Esophagus squamous epithelium (tissue), 5 donors: ENCODE results near the gene SLC10A3. TPM values are rescaled to one million over a fixed set of nuclear protein-coding genes. Genes with fewer than 3 reads are reported as not detected.

Experiments used
- DNase-seq: peaks from one replicate; lab custom pipeline; 2025; lab: John Stamatoyannopoulos, UW
- H3K27ac ChIP-seq, 4 donors: fragments of 200-600 bp; sonication (generic); one replicate each; pipeline ENCODE4 v1.5.1; 2016 to 2019; ENCODE audit warnings: mild to moderate bottlenecking in 1 of 4
- H3K27me3 ChIP-seq, 4 donors: fragments of 200-600 bp; sonication (generic); 1 replicate in 3 of 4; 2 replicates in 1 of 4; pipeline versions ENCODE4 v1.5.1 to v1.6.0; 2017 to 2021; ENCODE audit warnings: antibody characterized with exemption in 1 of 4
- H3K36me3 ChIP-seq, 3 donors: fragments of 200-600 bp; sonication (generic); one replicate each; pipeline ENCODE4 v1.5.1; 2016 to 2019
- H3K4me1 ChIP-seq, 3 donors: fragments of 200-600 bp; sonication (generic); one replicate each; pipeline ENCODE4 v1.5.1; 2017 to 2019
- H3K4me3 ChIP-seq, 4 donors: fragments of 200-600 bp; sonication (generic); 1 replicate in 3 of 4; 2 replicates in 1 of 4; pipeline ENCODE4 v1.5.1; 2016 to 2019; ENCODE audit warnings: mild to moderate bottlenecking in 2 of 4, moderate library complexity in 1 of 4
- H3K9me3 ChIP-seq, 3 donors: fragments of 200-600 bp; sonication (generic); one replicate each; pipeline ENCODE4 v1.5.1; 2016 to 2019
- CTCF ChIP-seq, 6 experiments: fragments of 450-650 bp in 4 of 6; fragments of 200-600 bp in 2 of 6; sonication (generic) in 2 of 6; IDR thresholded peaks; one replicate each; pipeline ENCODE4 v1.5.1; 2016 to 2019; ENCODE audit warnings: antibody characterized with exemption in 6 of 6, mild to moderate bottlenecking in 4 of 6, moderate library complexity in 4 of 6
- POLR2A ChIP-seq, 4 donors: fragments of 450-650 bp; IDR thresholded peaks; one replicate each; pipeline ENCODE4 v1.6.1; 2017; ENCODE audit warnings: antibody characterized with exemption in 4 of 4, mild to moderate bottlenecking in 4 of 4, moderate library complexity in 3 of 4
- WGBS, 2 donors: methylation state at CpG; one replicate each; pipeline ENCODE4 v1.1.5; 2018; 5-methylcytosine and 5-hydroxymethylcytosine counted together
- intact Hi-C: fragments of 100-400 bp; cut with DNase I; formaldehyde crosslinking; loops from one replicate; pipeline ENCODE4 v1.15.0; 2022
- total RNA-seq, 4 donors: library from RNA; depleted of rRNA; stranded (reverse); fragments of >200 nt; gene quantifications; one replicate each; pipeline ENCODE4 v1.1.0, GENCODE V29; 2016
- donor health status: DM: yes; HTN: yes; CAD: no.

Gene SLC10A3
- total RNA-seq, 4 donors from 2014 or later: 26.1 to 38.5 (median 29.5) TPM

GRCh38 chrX:154458116-154458953, 32.1 kb downstream of the SLC10A3 start, which contains the start of gene PLXNA3:
Gene PLXNA3 (plus strand): TSS chrX:154458281. CDS start chrX:154460184, 1,903 bp downstream.
- Histone ChIP-seq H3K36me3 (peaks cover 0 to 6% (median 0%) of the 10 kb centered on the region in 3 donors), H3K27ac (peak within 1 kb of the TSS; percentile 58 to 85 (median 80)), H3K4me1 (peaks cover 5 to 31% (median 7%) of the 10 kb centered on the region in 3 donors), H3K27me3 (no peaks in the 10 kb centered on the region), H3K9me3 (no peaks in the 10 kb centered on the region), H3K4me3 (peak within 1 kb of the TSS; percentile 48 to 74 (median 56))
- no peak for DNase-seq
- intact Hi-C loops: no loop called here
- WGBS, 2 donors: 32% methylated on average over 4 of the region's 88 CpGs; no CpG with 5 or more reads in 1 of the 2 donors
- TF ChIP-seq CTCF (IDR thresholded peaks at IDR 0.05) (no peak), POLR2A (IDR thresholded peaks at IDR 0.05) (peak in 2 of 4 donors; percentile 51 to 62)

GRCh38 chrX:154457491-154458115, 32.8 kb downstream of the SLC10A3 start:
- WGBS, 2 donors: 0 to 47% methylated on average over 1 to 15 of the region's 65 CpGs
- Histone ChIP-seq H3K27ac (peak overlapping the region; percentile 38 to 85 (median 80)), H3K36me3 (no peaks in the 10 kb centered on the region), H3K4me1 (peaks cover 5 to 31% (median 7%) of the 10 kb centered on the region in 3 donors), H3K27me3 (no peaks in the 10 kb centered on the region), H3K4me3 (peak overlapping the region; percentile 48 to 74 (median 56)), H3K9me3 (no peaks in the 10 kb centered on the region)
- intact Hi-C loops: no loop called here
- TF ChIP-seq POLR2A (IDR thresholded peaks at IDR 0.05) (no peak), CTCF (IDR thresholded peaks at IDR 0.05) (no peak)
- no peak for DNase-seq

GRCh38 chrX:154452823-154453222, 37.6 kb downstream of the SLC10A3 start:
- Histone ChIP-seq H3K27me3 (no peaks in the 10 kb centered on the region), H3K4me3 (no peak overlapping the region), H3K9me3 (no peaks in the 10 kb centered on the region), H3K27ac (no peak overlapping the region), H3K4me1 (peaks cover 0 to 5% (median 0%) of the 10 kb centered on the region in 3 donors), H3K36me3 (peaks cover 0 to 36% (median 0%) of the 10 kb centered on the region in 3 donors)
- DNase-seq: no peak
- TF ChIP-seq CTCF (IDR thresholded peaks at IDR 0.05): no peak
- no peak for TF ChIP-seq POLR2A (IDR thresholded peaks at IDR 0.05)
- 80 to 97% methylated on average over 2 to 4 of the region's 9 CpGs for WGBS, 2 donors
- intact Hi-C loops: no loop called here

GRCh38 chrX:154450312-154450711, 40.1 kb downstream of the SLC10A3 start:
- no peak for DNase-seq
- intact Hi-C loops: no loop called here
- TF ChIP-seq POLR2A (IDR thresholded peaks at IDR 0.05): no peak
- no peak for TF ChIP-seq CTCF (IDR thresholded peaks at IDR 0.05)
- no peak overlapping the region for H3K4me3 ChIP-seq
- no peak overlapping the region for H3K27ac ChIP-seq
- peaks cover 0 to 5% (median 0%) of the 10 kb centered on the region in 3 donors for H3K4me1 ChIP-seq
- 84% methylated on average over 17 of the region's 17 CpGs; no CpG with 5 or more reads in 1 of the 2 donors for WGBS, 2 donors
- H3K9me3 ChIP-seq: no peaks in the 10 kb centered on the region
- H3K27me3 ChIP-seq: no peaks in the 10 kb centered on the region
- peaks cover 0 to 47% (median 0%) of the 10 kb centered on the region in 3 donors for H3K36me3 ChIP-seq
